Neutrophil (primary cell): ENCODE measurements around the gene ITPR1.

Experiments
- H3K27ac ChIP-seq: fragments of 200-600 bp; sonication (generic); 2 replicates; pipeline ENCODE4 v1.5.1; 2016; ENCODE audit warnings: mild to moderate bottlenecking, moderate library complexity
- H3K27me3 ChIP-seq: fragments of 200-600 bp; sonication (generic); 2 replicates; pipeline ENCODE4 v1.6.0; 2016; ENCODE audit warnings: mild to moderate bottlenecking
- H3K36me3 ChIP-seq: fragments of 200-600 bp; sonication (generic); 2 replicates; pipeline ENCODE4 v1.5.1; 2017
- H3K4me1 ChIP-seq, 2 experiments: fragments of 200-600 bp in 1 of 2; sonication (generic) in 1 of 2; 1 replicate in 1 of 2; 2 replicates in 1 of 2; pipeline versions ENCODE4 v1.5.1 to v1.6.1; 2013 to 2016; ENCODE audit warnings: low read depth in 1 of 2, low read length in 1 of 2, mild to moderate bottlenecking in 1 of 2, moderate library complexity in 1 of 2; ENCODE audit not compliant: control insufficient read depth in 1 of 2, insufficient read depth in 1 of 2
- H3K4me3 ChIP-seq, 2 experiments: fragments of 200-600 bp in 1 of 2; sonication (generic) in 1 of 2; 1 replicate in 1 of 2; 2 replicates in 1 of 2; pipeline ENCODE4 v1.5.1; 2013 to 2016; ENCODE audit warnings: low read depth in 1 of 2, low read length in 1 of 2, mild to moderate bottlenecking in 1 of 2, moderate library complexity in 1 of 2
- H3K9me3 ChIP-seq: fragments of 200-600 bp; sonication (generic); 2 replicates; pipeline ENCODE4 v1.5.1; 2016
- CTCF ChIP-seq: fragments of 200-600 bp; sonication (generic); IDR thresholded peaks from 2 replicates; pipeline ENCODE4 v1.5.1; 2016; ENCODE audit warnings: antibody characterized with exemption

ITPR1 gene

GRCh38 chr3:4492208-4493013 is 737 bp upstream of the ITPR1 start:
- H3K4me3 ChIP-seq: peak overlapping the region; percentile 61 to 94
- TF ChIP-seq CTCF: no peak
- peak overlapping the region; percentile 70 for H3K27ac ChIP-seq

GRCh38 chr3:4493941-4494894 is 1.1 kb downstream of the ITPR1 start:
- Histone ChIP-seq H3K4me3 (peak overlapping the region; percentile 61 to 94), H3K4me1 (peaks cover 35 to 38% of the 10 kb centered on the region in 2 experiments), H3K9me3 (no peaks in the 10 kb centered on the region), H3K27me3 (peaks cover 25% of the 10 kb centered on the region), H3K27ac (peak overlapping the region; percentile 47), H3K36me3 (no peaks in the 10 kb centered on the region)
- TF ChIP-seq CTCF: no peak

More at GRCh38 chr3:4492208-4493013, 737 bp upstream of the ITPR1 start:
- Histone ChIP-seq H3K4me1 (peaks cover 35 to 38% of the 10 kb centered on the region in 2 experiments), H3K9me3 (no peaks in the 10 kb centered on the region), H3K36me3 (no peaks in the 10 kb centered on the region), H3K27me3 (peaks cover 25% of the 10 kb centered on the region)

GRCh38 chr3:4494895-4495264 is 1.7 kb downstream of the ITPR1 start:
- no peaks in the 10 kb centered on the region for H3K9me3 ChIP-seq
- peaks cover 25% of the 10 kb centered on the region for H3K27me3 ChIP-seq
- no peak for TF ChIP-seq CTCF
- H3K27ac ChIP-seq: peak overlapping the region; percentile 47
- H3K4me1 ChIP-seq: peaks cover 35 to 38% of the 10 kb centered on the region in 2 experiments
- no peaks in the 10 kb centered on the region for H3K36me3 ChIP-seq
- peak overlapping the region; percentile 61 to 94 for H3K4me3 ChIP-seq

- peaks cover 22% of the 10 kb centered on the region for H3K27me3 ChIP-seq
- H3K9me3 ChIP-seq: no peaks in the 10 kb centered on the region
- no peaks in the 10 kb centered on the region for H3K36me3 ChIP-seq
- no peak for TF ChIP-seq CTCF
- peaks cover 35 to 38% of the 10 kb centered on the region in 2 experiments for H3K4me1 ChIP-seq
- H3K27ac ChIP-seq: peak overlapping the region; percentile 47
- H3K4me3 ChIP-seq: peak overlapping the region; percentile 61 to 94
Measured at GRCh38 chr3:4495294-4496086, 2.3 kb downstream of the ITPR1 start.

GRCh38 chr3:4496087-4496452 is 2.9 kb downstream of the ITPR1 start:
- peaks cover 35 to 38% of the 10 kb centered on the region in 2 experiments for H3K4me1 ChIP-seq
- no peaks in the 10 kb centered on the region for H3K9me3 ChIP-seq
- H3K27ac ChIP-seq: no peak overlapping the region
- H3K27me3 ChIP-seq: peaks cover 16% of the 10 kb centered on the region
- TF ChIP-seq CTCF: no peak
- no peaks in the 10 kb centered on the region for H3K36me3 ChIP-seq
- H3K4me3 ChIP-seq: no peak overlapping the region
